HT1080 (cell line): Measurements from ENCODE around the gene SLC9A8. TPM values are rescaled to one million over a fixed set of nuclear protein-coding genes. Genes with fewer than 3 reads are reported as not detected.

ENCODE experiments used
- small RNA-seq: library from RNA; depleted of rRNA; stranded (forward); fragments of <200 nt; gene quantifications from one replicate; pipeline ENCODE3, GENCODE V24; 2014
- total RNA-seq: library from RNA; depleted of rRNA; stranded (reverse); fragments of >200 nt; shearing (Covaris generic); gene quantifications from 2 replicates; pipeline ENCODE4 v1.2.3, GENCODE V29; 2014; rRNA removed

Gene SLC9A8
- total RNA-seq, 1 experiment from 2014 or later = 9.0 TPM

Small RNAs within 50 kb of the gene (small RNA-seq; reads per million reads assigned to genes)
- gene RF00017 (not detected), gene RF00019 (not detected), gene RNU6-919P (not detected)

Other genes starting within 250 kb of the SLC9A8 start
- gene PTGIS, start 244.7 kb upstream of the SLC9A8 start, total RNA-seq = 0.02 TPM in 1 of 2 replicates, not detected in the other
- 27.1 and 41.7 TPM in 2 replicates for gene B4GALT5, start 99.0 kb upstream of the SLC9A8 start, total RNA-seq
- gene SPATA2, start 102.7 kb downstream of the SLC9A8 start, total RNA-seq = 6.7 and 8.7 TPM in 2 replicates
- 78.7 and 84.9 TPM in 2 replicates for gene RNF114, start 123.6 kb downstream of the SLC9A8 start, total RNA-seq
- gene SNAI1, start 170.2 kb downstream of the SLC9A8 start, total RNA-seq = 2.1 and 3.2 TPM in 2 replicates